Measurements from ENCODE around the gene NUMA1.

NUMA1 gene

DNA sequence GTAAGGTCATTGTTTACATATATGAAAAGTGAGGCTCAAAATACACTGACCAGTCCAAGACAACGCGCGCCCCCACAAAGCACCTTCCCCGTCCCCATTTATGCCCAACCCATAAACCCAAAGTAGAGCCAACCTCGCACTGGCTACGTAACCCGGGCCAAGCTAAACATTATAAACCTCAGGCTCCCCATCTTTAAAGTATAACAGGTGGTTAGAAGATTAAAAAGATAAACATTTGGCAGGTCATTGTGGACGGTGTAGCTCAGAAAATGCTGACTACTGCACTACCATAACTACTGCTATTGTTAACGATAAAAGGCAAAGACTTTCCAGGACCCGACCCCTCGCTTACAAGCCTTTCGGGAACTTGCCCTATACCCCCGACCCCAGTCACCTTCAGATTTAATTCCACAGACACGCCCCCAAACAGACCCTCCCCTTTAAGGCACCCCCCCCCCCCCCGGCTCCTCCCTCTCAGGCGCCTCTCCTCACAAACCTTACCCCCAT is 470 bp downstream of the NUMA1 start:
- Histone ChIP-seq H3K4me3 (replicated peaks; ENCODE audit: insufficient read depth, low read length) (peak overlapping the region; percentile 68), H3K27me3 (ENCODE audit: insufficient read depth, poor library complexity, severe bottlenecking) (no peaks in the 10 kb centered on the region), H3K27ac (replicated peaks) (peak overlapping the region; percentile 80)
- TF ChIP-seq, protein P1, sequence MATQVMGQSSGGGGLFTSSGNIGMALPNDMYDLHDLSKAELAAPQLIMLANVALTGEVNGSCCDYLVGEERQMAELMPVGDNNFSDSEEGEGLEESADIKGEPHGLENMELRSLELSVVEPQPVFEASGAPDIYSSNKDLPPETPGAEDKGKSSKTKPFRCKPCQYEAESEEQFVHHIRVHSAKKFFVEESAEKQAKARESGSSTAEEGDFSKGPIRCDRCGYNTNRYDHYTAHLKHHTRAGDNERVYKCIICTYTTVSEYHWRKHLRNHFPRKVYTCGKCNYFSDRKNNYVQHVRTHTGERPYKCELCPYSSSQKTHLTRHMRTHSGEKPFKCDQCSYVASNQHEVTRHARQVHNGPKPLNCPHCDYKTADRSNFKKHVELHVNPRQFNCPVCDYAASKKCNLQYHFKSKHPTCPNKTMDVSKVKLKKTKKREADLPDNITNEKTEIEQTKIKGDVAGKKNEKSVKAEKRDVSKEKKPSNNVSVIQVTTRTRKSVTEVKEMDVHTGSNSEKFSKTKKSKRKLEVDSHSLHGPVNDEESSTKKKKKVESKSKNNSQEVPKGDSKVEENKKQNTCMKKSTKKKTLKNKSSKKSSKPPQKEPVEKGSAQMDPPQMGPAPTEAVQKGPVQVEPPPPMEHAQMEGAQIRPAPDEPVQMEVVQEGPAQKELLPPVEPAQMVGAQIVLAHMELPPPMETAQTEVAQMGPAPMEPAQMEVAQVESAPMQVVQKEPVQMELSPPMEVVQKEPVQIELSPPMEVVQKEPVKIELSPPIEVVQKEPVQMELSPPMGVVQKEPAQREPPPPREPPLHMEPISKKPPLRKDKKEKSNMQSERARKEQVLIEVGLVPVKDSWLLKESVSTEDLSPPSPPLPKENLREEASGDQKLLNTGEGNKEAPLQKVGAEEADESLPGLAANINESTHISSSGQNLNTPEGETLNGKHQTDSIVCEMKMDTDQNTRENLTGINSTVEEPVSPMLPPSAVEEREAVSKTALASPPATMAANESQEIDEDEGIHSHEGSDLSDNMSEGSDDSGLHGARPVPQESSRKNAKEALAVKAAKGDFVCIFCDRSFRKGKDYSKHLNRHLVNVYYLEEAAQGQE (IDR thresholded peaks at IDR 0.05; ENCODE audit: insufficient replicate concordance, low read depth): no peak
- no peak for TF ChIP-seq SPI1 (IDR thresholded peaks at IDR 0.05; ENCODE audit: borderline replicate concordance, low read depth)
- no peak for TF ChIP-seq GABPA (IDR thresholded peaks at IDR 0.05; ENCODE audit: low read depth)
- TF ChIP-seq POLR2AphosphoS5 (IDR thresholded peaks at IDR 0.05; ENCODE audit: low read depth): no peak
- no peak for TF ChIP-seq CTCF (IDR thresholded peaks at IDR 0.05; ENCODE audit: insufficient read depth, low read length)
- DNase-seq (ENCODE audit: low read depth in 1 of 2, low spot score in 1 of 2): no peak

GRCh38 chr11:72078477-72078876 is 1.9 kb downstream of the NUMA1 start:
- no peak for TF ChIP-seq POLR2AphosphoS5 (IDR thresholded peaks at IDR 0.05; ENCODE audit: low read depth)
- no peak for TF ChIP-seq SPI1 (IDR thresholded peaks at IDR 0.05; ENCODE audit: borderline replicate concordance, low read depth)
- TF ChIP-seq, protein P1 (IDR thresholded peaks at IDR 0.05; ENCODE audit: insufficient replicate concordance, low read depth): no peak
- no peak for TF ChIP-seq GABPA (IDR thresholded peaks at IDR 0.05; ENCODE audit: low read depth)
- TF ChIP-seq CTCF (IDR thresholded peaks at IDR 0.05; ENCODE audit: insufficient read depth, low read length): no peak
- no peak for DNase-seq (ENCODE audit: low read depth in 1 of 2, low spot score in 1 of 2)
- H3K4me3 ChIP-seq (replicated peaks; ENCODE audit: insufficient read depth, low read length): peak overlapping the region; percentile 68
- peak overlapping the region; percentile 80 for H3K27ac ChIP-seq (replicated peaks)
- H3K27me3 ChIP-seq (ENCODE audit: insufficient read depth, poor library complexity, severe bottlenecking): no peaks in the 10 kb centered on the region

- TF ChIP-seq CTCF (IDR thresholded peaks at IDR 0.05; ENCODE audit: insufficient read depth, low read length): no peak
- TF ChIP-seq POLR2AphosphoS5 (IDR thresholded peaks at IDR 0.05; ENCODE audit: low read depth): no peak
- TF ChIP-seq GABPA (IDR thresholded peaks at IDR 0.05; ENCODE audit: low read depth): no peak
- TF ChIP-seq, protein P1 (IDR thresholded peaks at IDR 0.05; ENCODE audit: insufficient replicate concordance, low read depth): no peak
- no peak for TF ChIP-seq SPI1 (IDR thresholded peaks at IDR 0.05; ENCODE audit: borderline replicate concordance, low read depth)
- Histone ChIP-seq H3K4me3 (replicated peaks; ENCODE audit: insufficient read depth, low read length) (no peak overlapping the region), H3K27me3 (ENCODE audit: insufficient read depth, poor library complexity, severe bottlenecking) (no peaks in the 10 kb centered on the region), H3K27ac (replicated peaks) (peak overlapping the region; percentile 56)
- DNase-seq (ENCODE audit: low read depth in 1 of 2, low spot score in 1 of 2): no peak
These were observed 4.6 kb downstream of the NUMA1 start for GRCh38 chr11:72075756-72076155.

Data from HL-60 (cell line).